CD14-positive monocyte (primary cell): ENCODE data around the gene TSSK6. TPM values are rescaled to one million over a fixed set of nuclear protein-coding genes. Genes with fewer than 3 reads are reported as not detected.

Experiments
- DNase-seq, 3 donors: peaks; one replicate each; pipeline ENCODE4 v3.0.0-alpha.2; 2011 to 2022
- H2AFZ ChIP-seq: 2 replicates; pipeline ENCODE4 v1.6.0; 2012; ENCODE audit warnings: mild to moderate bottlenecking, low read depth, low read length, inconsistent platforms; ENCODE audit not compliant: insufficient read depth, poor library complexity, severe bottlenecking
- H3K27ac ChIP-seq, 2 donors: 1 replicate in 1 of 2; 2 replicates in 1 of 2; pipeline ENCODE4 v1.5.1; 2012 to 2013; ENCODE audit warnings: low read length in 2 of 2, control low read depth in 1 of 2, inconsistent platforms in 1 of 2, low read depth in 1 of 2, mild to moderate bottlenecking in 1 of 2
- H3K27me3 ChIP-seq, 2 donors: one replicate each; pipeline versions ENCODE4 v1.6.0 to v1.6.1; 2011 to 2013; ENCODE audit warnings: low read length in 2 of 2; ENCODE audit not compliant: control insufficient read depth in 2 of 2, insufficient read depth in 2 of 2
- H3K36me3 ChIP-seq, 2 donors: replicated peaks in 1 of 2; 1 replicate in 1 of 2; 2 replicates in 1 of 2; pipeline versions ENCODE4 v1.5.1 to v1.6.1; 2012 to 2013; ENCODE audit warnings: low read length in 2 of 2, control low read depth in 1 of 2, inconsistent platforms in 1 of 2, mild to moderate bottlenecking in 1 of 2; ENCODE audit not compliant: insufficient read depth in 2 of 2, control insufficient read depth in 1 of 2
- H3K4me1 ChIP-seq, 2 donors: 1 replicate in 1 of 2; 2 replicates in 1 of 2; pipeline versions ENCODE4 v1.5.1 to v1.6.1; 2012 to 2013; ENCODE audit warnings: low read length in 2 of 2, control low read depth in 1 of 2, inconsistent platforms in 1 of 2, mild to moderate bottlenecking in 1 of 2, moderate library complexity in 1 of 2; ENCODE audit not compliant: insufficient read depth in 2 of 2, control insufficient read depth in 1 of 2
- H3K4me2 ChIP-seq: replicated peaks from 2 replicates; pipeline ENCODE3; 2012; ENCODE audit warnings: low read length, moderate library complexity, mild to moderate bottlenecking; ENCODE audit not compliant: poor library complexity, severe bottlenecking; ENCODE audit errors: extremely low read depth
- H3K4me3 ChIP-seq, 3 experiments: fragments of 200-600 bp in 1 of 3; sonication (generic) in 1 of 3; replicated peaks in 1 of 3; 1 replicate in 2 of 3; 2 replicates in 1 of 3; pipeline ENCODE4 v1.5.1; 2011 to 2013; ENCODE audit warnings: low read length in 3 of 3, mild to moderate bottlenecking in 3 of 3, control low read depth in 2 of 3, low read depth in 2 of 3, inconsistent platforms in 1 of 3, moderate library complexity in 1 of 3
- H3K79me2 ChIP-seq: 2 replicates; pipeline ENCODE4 v1.6.0; 2012; ENCODE audit warnings: mild to moderate bottlenecking, control low read depth, inconsistent platforms, low read length, moderate library complexity; ENCODE audit not compliant: insufficient read depth
- H3K9ac ChIP-seq: 2 replicates; pipeline ENCODE4 v1.6.0; 2017; ENCODE audit warnings: low read length, mild to moderate bottlenecking; ENCODE audit not compliant: insufficient read depth, poor library complexity, severe bottlenecking
- H3K9me3 ChIP-seq, 2 donors: replicated peaks in 1 of 2; 1 replicate in 1 of 2; 2 replicates in 1 of 2; pipeline versions ENCODE4 v1.5.1 to v1.6.1; 2012 to 2013; ENCODE audit warnings: low read length in 2 of 2, control low read depth in 1 of 2; ENCODE audit not compliant: control insufficient read depth in 1 of 2, insufficient read depth in 1 of 2
- H4K20me1 ChIP-seq: 2 replicates; pipeline ENCODE4 v1.6.0; 2012; ENCODE audit warnings: mild to moderate bottlenecking, low read length, control low read depth, moderate library complexity; ENCODE audit not compliant: insufficient read depth
- H3K27ac Mint-ChIP-seq, 7 donors: one replicate each; pipeline ENCODE4 v1.8.0; 2020; ENCODE audit warnings: mild to moderate bottlenecking in 7 of 7, mixed read lengths in 7 of 7, moderate library complexity in 6 of 7, inconsistent platforms in 2 of 7
- H3K27me3 Mint-ChIP-seq, 3 donors: one replicate each; pipeline ENCODE4 v1.8.0; 2021 to 2022; ENCODE audit warnings: low read depth in 3 of 3, mild to moderate bottlenecking in 3 of 3, mixed read lengths in 3 of 3, moderate library complexity in 3 of 3, inconsistent platforms in 1 of 3
- H3K36me3 Mint-ChIP-seq, 2 donors: one replicate each; pipeline ENCODE4 v1.8.0; 2020; ENCODE audit warnings: mixed read lengths in 2 of 2, inconsistent platforms in 1 of 2, mild to moderate bottlenecking in 1 of 2
- H3K4me1 Mint-ChIP-seq: one replicate; pipeline ENCODE4 v1.8.0; 2020; ENCODE audit warnings: mild to moderate bottlenecking, mixed read lengths
- H3K4me3 Mint-ChIP-seq, 2 donors: one replicate each; pipeline ENCODE4 v1.8.0; 2020; ENCODE audit warnings: mild to moderate bottlenecking in 2 of 2, mixed read lengths in 2 of 2, moderate library complexity in 1 of 2
- H3K9me3 Mint-ChIP-seq, 7 donors: one replicate each; pipeline ENCODE4 v1.8.0; 2020 to 2022; ENCODE audit warnings: mixed read lengths in 7 of 7, mild to moderate bottlenecking in 6 of 7, moderate library complexity in 6 of 7, inconsistent platforms in 2 of 7
- CTCF ChIP-seq: fragments of 200-600 bp; IDR thresholded peaks from one replicate; pipeline ENCODE4 v1.8.0; 2022; ENCODE audit warnings: antibody characterized with exemption, mild to moderate bottlenecking
- WGBS: methylation state at CpG from one replicate; pipeline ENCODE4 v1.1.5; 2013; ENCODE audit warnings: missing lambda C conversion rate; ENCODE audit not compliant: insufficient coverage; 5-methylcytosine and 5-hydroxymethylcytosine counted together
- intact Hi-C, 2 donors: fragments of 100-400 bp; cut with micrococcal nuclease; formaldehyde crosslinking; loops; one replicate each; pipeline versions ENCODE4 v1.15.0 to v1.15.1; 2023
- polyA plus RNA-seq, 3 donors: library from polyadenylated mRNA; depleted of rRNA in 1 of 3; unstranded in 2 of 3; stranded (reverse) in 1 of 3; fragments of 300-500 nt in 2 of 3; fragments of >200 nt in 1 of 3; fragmentation: Illumina TruSeq in 2 of 3; gene quantifications; 1 replicate in 2 of 3; 2 replicates in 1 of 3; pipeline ENCODE4 v1.2.3, GENCODE V29; 2012 to 2021

Gene TSSK6
- polyA plus RNA-seq, 3 donors, result 0.27 to 0.80 TPM; not detected in 1

GRCh38 chr19:19495614-19496603, 19.4 kb downstream of the TSSK6 start:
- Mint-ChIP-seq H3K36me3 (peaks cover 79 to 100% of the 10 kb centered on the region in 2 donors), H3K4me3 (no peak overlapping the region), H3K27me3 (peaks cover 0 to 1% (median 0%) of the 10 kb centered on the region in 3 donors), H3K4me1 (peaks cover 2% of the 10 kb centered on the region), H3K9me3 (peaks cover 0 to 2% (median 0%) of the 10 kb centered on the region in 7 donors), H3K27ac (peak overlapping the region in 3 of 7 donors; percentile 21 to 45 (median 26))
- DNase-seq, result no peak
- Histone ChIP-seq H3K9me3 (no peaks in the 10 kb centered on the region), H3K4me1 (no peaks in the 10 kb centered on the region), H3K79me2 (peaks cover 26% of the 10 kb centered on the region), H3K4me3 (no peak overlapping the region), H3K27ac (no peak overlapping the region), H3K9ac (no peak overlapping the region), H3K36me3 (peaks cover 88 to 98% of the 10 kb centered on the region in 2 donors), H4K20me1 (peaks cover 58% of the 10 kb centered on the region), H3K4me2 (no peak overlapping the region), H2AFZ (no peak overlapping the region), H3K27me3 (no peaks in the 10 kb centered on the region)
- TF ChIP-seq CTCF, result no peak
- intact Hi-C loops, result no loop called here
- WGBS, result 98% methylated on average over 30 of the region's 30 CpGs

GRCh38 chr19:19493841-19494546, 21.4 kb downstream of the TSSK6 start:
- Mint-ChIP-seq H3K4me1 (peaks cover 19% of the 10 kb centered on the region), H3K27me3 (peaks cover 0 to 1% (median 0%) of the 10 kb centered on the region in 3 donors), H3K36me3 (peaks cover 65 to 85% of the 10 kb centered on the region in 2 donors), H3K9me3 (peaks cover 0 to 2% (median 0%) of the 10 kb centered on the region in 7 donors), H3K27ac (peak overlapping the region in 1 of 7 donors; percentile 58), H3K4me3 (no peak overlapping the region)
- Histone ChIP-seq H3K27ac (peak overlapping the region in 1 of 2 donors; percentile 20), H3K4me1 (peaks cover 14 to 17% of the 10 kb centered on the region in 2 donors), H3K4me2 (no peak overlapping the region), H3K27me3 (no peaks in the 10 kb centered on the region), H3K79me2 (peaks cover 43% of the 10 kb centered on the region), H3K36me3 (peaks cover 70 to 81% of the 10 kb centered on the region in 2 donors), H3K4me3 (no peak overlapping the region), H4K20me1 (peaks cover 54% of the 10 kb centered on the region), H3K9me3 (no peaks in the 10 kb centered on the region), H3K9ac (no peak overlapping the region), H2AFZ (no peak overlapping the region)
- intact Hi-C loops, result loop anchor here in 1 of 2 donors (5.0 kb wide), 1 partner anchor 347 kb away; no protein-coding TSS in a partner anchor
- WGBS, result 98% methylated on average over 13 of the region's 15 CpGs
- TF ChIP-seq CTCF, result no peak
- no peak for DNase-seq
